ENCODE measurements around the gene CACNA1S.

CACNA1S gene

DNA sequence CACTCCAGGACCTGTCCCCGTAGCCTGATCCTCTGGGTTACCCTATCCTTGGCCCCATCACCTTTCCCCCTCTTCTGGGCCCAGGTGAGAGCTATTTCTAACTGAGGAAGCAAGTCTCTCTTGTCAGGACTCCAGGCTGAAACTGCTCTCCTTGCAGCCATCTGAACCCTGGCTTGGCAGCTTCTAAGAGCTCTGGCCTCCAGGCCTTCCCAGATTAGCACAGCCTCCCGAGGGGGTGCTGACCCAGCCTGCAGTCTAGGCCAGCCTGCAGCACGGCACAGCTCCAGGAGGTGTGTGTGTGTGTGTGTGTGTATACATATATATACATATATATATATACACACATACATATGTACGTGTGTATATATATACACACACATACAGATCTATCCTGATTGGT is 17.4 kb downstream of the CACNA1S start:
- H4K20me1 ChIP-seq (ENCODE audit: control insufficient read depth, insufficient read depth, low read depth, low read length) = no peaks in the 10 kb centered on the region
- peaks cover 21% of the 10 kb centered on the region; the same call in 1 of the 2 replicates for H3K27me3 ChIP-seq (ENCODE audit: control insufficient read depth, low read length)
- TF ChIP-seq EZH2phosphoT487 (IDR thresholded peaks at IDR 0.05; ENCODE audit: borderline replicate concordance, low read length) = no peak
- TF ChIP-seq, protein P1, sequence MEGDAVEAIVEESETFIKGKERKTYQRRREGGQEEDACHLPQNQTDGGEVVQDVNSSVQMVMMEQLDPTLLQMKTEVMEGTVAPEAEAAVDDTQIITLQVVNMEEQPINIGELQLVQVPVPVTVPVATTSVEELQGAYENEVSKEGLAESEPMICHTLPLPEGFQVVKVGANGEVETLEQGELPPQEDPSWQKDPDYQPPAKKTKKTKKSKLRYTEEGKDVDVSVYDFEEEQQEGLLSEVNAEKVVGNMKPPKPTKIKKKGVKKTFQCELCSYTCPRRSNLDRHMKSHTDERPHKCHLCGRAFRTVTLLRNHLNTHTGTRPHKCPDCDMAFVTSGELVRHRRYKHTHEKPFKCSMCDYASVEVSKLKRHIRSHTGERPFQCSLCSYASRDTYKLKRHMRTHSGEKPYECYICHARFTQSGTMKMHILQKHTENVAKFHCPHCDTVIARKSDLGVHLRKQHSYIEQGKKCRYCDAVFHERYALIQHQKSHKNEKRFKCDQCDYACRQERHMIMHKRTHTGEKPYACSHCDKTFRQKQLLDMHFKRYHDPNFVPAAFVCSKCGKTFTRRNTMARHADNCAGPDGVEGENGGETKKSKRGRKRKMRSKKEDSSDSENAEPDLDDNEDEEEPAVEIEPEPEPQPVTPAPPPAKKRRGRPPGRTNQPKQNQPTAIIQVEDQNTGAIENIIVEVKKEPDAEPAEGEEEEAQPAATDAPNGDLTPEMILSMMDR (IDR thresholded peaks at IDR 0.05; ENCODE audit: low read depth, low read length, poor library complexity, severe bottlenecking) = no peak
- H3K4me3 ChIP-seq (ENCODE audit: low read length) = no peak overlapping the region
- no peaks in the 10 kb centered on the region for H3K79me2 ChIP-seq (ENCODE audit: control insufficient read depth, low read length)
- H3F3A ChIP-seq (ENCODE audit: control insufficient read depth, insufficient read depth) = no peaks in the 10 kb centered on the region
- H3K4me2 ChIP-seq (ENCODE audit: low read length) = no peak overlapping the region
- no peak overlapping the region for H3K27ac ChIP-seq (ENCODE audit: low read depth, low read length)
- H3K36me3 ChIP-seq (ENCODE audit: control insufficient read depth, low read length) = no peaks in the 10 kb centered on the region
- no peaks in the 10 kb centered on the region for H3K9me3 ChIP-seq (ENCODE audit: control insufficient read depth, insufficient read depth, low read length)
- no peaks in the 10 kb centered on the region for H3K9me2 ChIP-seq (replicated peaks; ENCODE audit: control insufficient read depth, low read length)
- H3K4me1 ChIP-seq (ENCODE audit: control insufficient read depth, low read length) = no peaks in the 10 kb centered on the region

DNA sequence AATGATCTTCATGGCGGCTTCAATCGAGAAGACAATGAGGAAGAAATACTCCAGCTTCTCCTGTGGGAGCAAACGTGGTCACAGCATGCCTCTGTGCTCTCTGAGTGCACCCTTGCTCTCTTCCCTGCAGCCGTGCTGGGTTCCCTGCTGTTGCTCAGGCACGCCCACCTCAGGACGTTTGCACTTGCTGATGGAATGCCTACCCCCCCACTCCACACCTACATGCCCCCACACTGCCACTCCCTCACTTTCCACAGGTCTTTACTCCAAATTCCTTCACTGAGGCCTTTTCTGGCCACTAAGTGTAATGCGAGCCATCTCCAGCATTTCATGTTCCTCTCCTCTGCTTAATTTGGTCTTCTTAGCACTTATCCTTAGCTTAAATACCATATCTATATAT is 18.3 kb downstream of the CACNA1S start:
- no peaks in the 10 kb centered on the region for H3K79me2 ChIP-seq (ENCODE audit: control insufficient read depth, low read length)
- H4K20me1 ChIP-seq (ENCODE audit: control insufficient read depth, insufficient read depth, low read depth, low read length) = no peaks in the 10 kb centered on the region
- no peaks in the 10 kb centered on the region for H3K9me3 ChIP-seq (ENCODE audit: control insufficient read depth, insufficient read depth, low read length)
- peaks cover 21% of the 10 kb centered on the region; the same call in 1 of the 2 replicates for H3K27me3 ChIP-seq (ENCODE audit: control insufficient read depth, low read length)
- H3K4me2 ChIP-seq (ENCODE audit: low read length) = no peak overlapping the region
- H3K4me3 ChIP-seq (ENCODE audit: low read length) = no peak overlapping the region
- H3K9me2 ChIP-seq (replicated peaks; ENCODE audit: control insufficient read depth, low read length) = no peaks in the 10 kb centered on the region
- no peaks in the 10 kb centered on the region for H3K36me3 ChIP-seq (ENCODE audit: control insufficient read depth, low read length)
- no peak for TF ChIP-seq EZH2phosphoT487 (IDR thresholded peaks at IDR 0.05; ENCODE audit: borderline replicate concordance, low read length)
- TF ChIP-seq, protein P1 (IDR thresholded peaks at IDR 0.05; ENCODE audit: low read depth, low read length, poor library complexity, severe bottlenecking) = no peak
- no peaks in the 10 kb centered on the region for H3K4me1 ChIP-seq (ENCODE audit: control insufficient read depth, low read length)
- no peak overlapping the region for H3K27ac ChIP-seq (ENCODE audit: low read depth, low read length)
- H3F3A ChIP-seq (ENCODE audit: control insufficient read depth, insufficient read depth) = no peaks in the 10 kb centered on the region

DNA sequence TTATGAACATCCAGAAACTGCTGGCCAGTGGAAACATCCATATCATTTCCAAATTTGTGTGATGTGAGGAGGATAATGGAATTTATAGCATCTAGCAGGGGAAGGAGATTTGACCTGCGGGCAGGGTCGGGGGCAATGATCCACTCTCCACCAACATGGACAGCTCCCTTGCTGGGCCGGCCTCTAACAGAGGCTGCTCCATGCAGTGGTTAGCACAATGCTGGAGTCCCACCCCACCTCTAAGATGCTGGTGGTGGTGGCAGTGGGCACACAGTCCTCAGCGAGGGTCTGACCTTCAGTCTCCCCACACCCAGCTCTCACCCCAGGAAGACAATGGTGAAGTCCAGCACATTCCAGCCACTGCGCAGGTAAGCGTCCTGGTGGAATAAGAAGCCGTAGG is 18.7 kb downstream of the CACNA1S start:
- no peak for TF ChIP-seq EZH2phosphoT487 (IDR thresholded peaks at IDR 0.05; ENCODE audit: borderline replicate concordance, low read length)
- TF ChIP-seq, protein P1 (IDR thresholded peaks at IDR 0.05; ENCODE audit: low read depth, low read length, poor library complexity, severe bottlenecking) = no peak
- Histone ChIP-seq H3K27ac (ENCODE audit: low read depth, low read length) (no peak overlapping the region), H3K79me2 (ENCODE audit: control insufficient read depth, low read length) (no peaks in the 10 kb centered on the region), H3K4me2 (ENCODE audit: low read length) (no peak overlapping the region), H3K27me3 (ENCODE audit: control insufficient read depth, low read length) (peaks cover 21% of the 10 kb centered on the region; the same call in 1 of the 2 replicates), H3K4me3 (ENCODE audit: low read length) (no peak overlapping the region), H4K20me1 (ENCODE audit: control insufficient read depth, insufficient read depth, low read depth, low read length) (no peaks in the 10 kb centered on the region), H3K9me2 (replicated peaks; ENCODE audit: control insufficient read depth, low read length) (no peaks in the 10 kb centered on the region), H3K9me3 (ENCODE audit: control insufficient read depth, insufficient read depth, low read length) (no peaks in the 10 kb centered on the region), H3K4me1 (ENCODE audit: control insufficient read depth, low read length) (no peaks in the 10 kb centered on the region), H3F3A (ENCODE audit: control insufficient read depth, insufficient read depth) (no peaks in the 10 kb centered on the region), H3K36me3 (ENCODE audit: control insufficient read depth, low read length) (no peaks in the 10 kb centered on the region)
